Psoas muscle (tissue), 8 donors: ENCODE measurements around the gene DSC1. TPM values are rescaled to one million over a fixed set of nuclear protein-coding genes. Genes with fewer than 3 reads are reported as not detected.

Experiments
- ATAC-seq, 4 donors: fragments of 200-7000 bp; cut with Tn5 transposase; one replicate each; pipeline ENCODE4 v1.9.1; 2020; ENCODE audit warnings: moderate library complexity in 3 of 4, mild to moderate bottlenecking in 2 of 4
- DNase-seq, 2 donors: peaks; one replicate each; pipeline ENCODE4 v3.0.0-alpha.2; 2020
- H3K27ac ChIP-seq: fragments of 200-600 bp; one replicate; pipeline ENCODE4 v1.8.0; 2022
- H3K27me3 ChIP-seq, 3 donors: fragments of 200-600 bp in 1 of 3; one replicate each; pipeline versions ENCODE4 v1.6.1 to v1.8.0; 2013 to 2022; ENCODE audit warnings: low read length in 2 of 3, mild to moderate bottlenecking in 2 of 3, moderate library complexity in 1 of 3; ENCODE audit not compliant: insufficient read depth in 3 of 3
- H3K36me3 ChIP-seq, 2 donors: fragments of 200-600 bp in 1 of 2; one replicate each; pipeline versions ENCODE4 v1.6.1 to v1.8.0; 2013 to 2022; ENCODE audit warnings: low read depth in 1 of 2, mild to moderate bottlenecking in 1 of 2, moderate library complexity in 1 of 2; ENCODE audit not compliant: insufficient read depth in 1 of 2
- H3K4me1 ChIP-seq: fragments of 200-600 bp; one replicate; pipeline ENCODE4 v1.8.0; 2022
- H3K4me3 ChIP-seq: fragments of 200-600 bp; one replicate; pipeline ENCODE4 v1.8.0; 2022; ENCODE audit warnings: mild to moderate bottlenecking
- H3K9me3 ChIP-seq: fragments of 200-600 bp; one replicate; pipeline ENCODE4 v1.8.0; 2022
- WGBS, 3 donors: extraction: QIAGEN DNeasy Blood & Tissue Kit; methylation state at CpG; one replicate each; pipeline versions ENCODE4 v1.1.6 to v1.1.7; 2013; 5-methylcytosine and 5-hydroxymethylcytosine counted together
- intact Hi-C, 2 donors: fragments of 100-400 bp; cut with DNase I; formaldehyde crosslinking; loops; one replicate each; pipeline versions ENCODE4 v1.11.0 to v1.14.2; 2022
- polyA plus RNA-seq, 3 donors: library from polyadenylated mRNA; stranded (reverse); fragments of 200-250 nt; gene quantifications; one replicate each; pipeline ENCODE4 v1.2.3, GENCODE V29; 2013
- total RNA-seq, 4 donors: library from RNA; stranded (reverse); fragmentation: NEBNext Ultra II Directional in 2 of 4; extraction: Animal tissue kit (Norgen Biotek cat#: 25700) in 2 of 4; gene quantifications; one replicate each; pipeline versions ENCODE4 v1.2.1 to v1.2.4, GENCODE V29; 2021 to 2023
- TF ChIP-seq, protein P1 (sequence below): fragments of 200-600 bp; IDR thresholded peaks from one replicate; pipeline ENCODE4 v1.8.0; 2022; ENCODE audit warnings: antibody characterized with exemption
- donor health status: healthy with polysubstance abuse.
- donor health status: DM: no; HTN: no; CAD: no; lungs with moderate emphysema.
- donor health status: Bipolar disorder and iron deficiency.
- donor health status: healthy.
- donor health status: DM: yes; HTN: yes; CAD: no.
- donor health status: DM: no; HTN: no; CAD: no.
- donor health status: DM: no; HTN: no; CAD: no.
- donor health status: DM: yes; HTN: yes; CAD: no.

The DSC1 gene
- total and polyA plus RNA-seq, 7 donors: not detected

DNA sequence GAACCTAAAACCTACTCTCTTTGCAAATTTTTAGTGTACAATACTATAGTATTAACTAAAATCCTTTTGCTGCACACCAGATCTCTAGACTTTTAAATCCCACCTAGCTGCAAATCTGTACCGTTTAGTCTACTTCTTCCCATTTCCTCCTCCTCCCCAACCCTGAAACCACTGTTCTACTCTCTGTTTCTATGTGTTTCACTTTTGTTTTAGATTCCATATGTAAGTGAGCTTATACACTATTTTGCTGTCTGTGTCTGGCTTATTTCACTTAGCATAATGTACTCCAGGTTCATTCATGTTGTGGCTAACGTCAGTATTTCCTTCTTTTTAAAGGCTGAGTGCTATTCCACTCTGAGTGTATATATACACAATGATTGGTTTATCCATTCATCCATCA, 42.1 kb downstream of the DSC1 start:
- Histone ChIP-seq H3K4me3 (no peak overlapping the region), H3K27ac (no peak overlapping the region), H3K27me3 (no peaks in the 10 kb centered on the region), H3K36me3 (no peaks in the 10 kb centered on the region), H3K9me3 (no peaks in the 10 kb centered on the region), H3K4me1 (no peaks in the 10 kb centered on the region)
- TF ChIP-seq, protein P1, sequence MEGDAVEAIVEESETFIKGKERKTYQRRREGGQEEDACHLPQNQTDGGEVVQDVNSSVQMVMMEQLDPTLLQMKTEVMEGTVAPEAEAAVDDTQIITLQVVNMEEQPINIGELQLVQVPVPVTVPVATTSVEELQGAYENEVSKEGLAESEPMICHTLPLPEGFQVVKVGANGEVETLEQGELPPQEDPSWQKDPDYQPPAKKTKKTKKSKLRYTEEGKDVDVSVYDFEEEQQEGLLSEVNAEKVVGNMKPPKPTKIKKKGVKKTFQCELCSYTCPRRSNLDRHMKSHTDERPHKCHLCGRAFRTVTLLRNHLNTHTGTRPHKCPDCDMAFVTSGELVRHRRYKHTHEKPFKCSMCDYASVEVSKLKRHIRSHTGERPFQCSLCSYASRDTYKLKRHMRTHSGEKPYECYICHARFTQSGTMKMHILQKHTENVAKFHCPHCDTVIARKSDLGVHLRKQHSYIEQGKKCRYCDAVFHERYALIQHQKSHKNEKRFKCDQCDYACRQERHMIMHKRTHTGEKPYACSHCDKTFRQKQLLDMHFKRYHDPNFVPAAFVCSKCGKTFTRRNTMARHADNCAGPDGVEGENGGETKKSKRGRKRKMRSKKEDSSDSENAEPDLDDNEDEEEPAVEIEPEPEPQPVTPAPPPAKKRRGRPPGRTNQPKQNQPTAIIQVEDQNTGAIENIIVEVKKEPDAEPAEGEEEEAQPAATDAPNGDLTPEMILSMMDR: no peak
- DNase-seq (no peak), ATAC-seq (no peak)
- 64 to 80% (median 76%) methylated on average over 2 of the region's 2 CpGs for WGBS, 3 donors
- intact Hi-C loops: no loop called here

DNA sequence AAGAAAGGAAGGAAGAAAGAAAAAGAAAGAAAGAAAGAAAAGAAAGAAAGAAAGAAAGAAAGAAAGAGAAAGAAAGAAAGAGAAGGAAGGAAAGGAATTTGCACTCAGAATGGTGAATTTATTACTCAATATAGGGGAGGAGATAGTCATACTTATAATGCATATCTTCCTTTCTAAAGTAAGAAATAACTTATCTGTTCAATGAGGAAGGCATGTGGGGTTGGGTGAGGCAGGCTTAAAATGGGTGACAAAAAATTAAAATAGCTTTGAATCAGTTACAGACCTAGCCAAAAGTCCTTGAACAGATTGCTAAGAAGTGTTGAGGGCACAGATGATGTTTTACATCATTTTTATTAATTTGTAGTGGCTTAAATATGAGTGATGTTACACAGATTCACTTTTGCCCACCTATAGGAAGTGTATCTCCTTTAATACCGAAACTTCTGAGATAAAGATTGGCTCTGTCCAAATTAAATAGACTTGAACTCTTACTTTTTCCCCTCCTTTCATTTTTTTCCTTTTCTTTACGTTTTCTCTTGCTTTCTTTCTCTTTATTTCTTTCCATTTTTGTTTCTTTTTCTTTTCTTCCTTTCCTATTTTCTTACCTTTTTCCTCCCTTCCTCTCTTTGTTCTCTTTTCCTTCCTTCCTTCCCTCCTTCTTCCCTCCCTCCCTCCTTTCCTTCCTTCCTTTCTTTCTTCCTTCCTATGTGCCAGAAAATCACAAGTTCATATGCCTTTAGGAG, 45.6 kb downstream of the DSC1 start:
- Histone ChIP-seq H3K9me3 (no peaks in the 10 kb centered on the region), H3K36me3 (no peaks in the 10 kb centered on the region), H3K4me3 (no peak overlapping the region), H3K27me3 (no peaks in the 10 kb centered on the region), H3K27ac (no peak overlapping the region), H3K4me1 (no peaks in the 10 kb centered on the region)
- intact Hi-C loops: no loop called here
- TF ChIP-seq, protein P1: no peak
- no peak for ATAC-seq
- DNase-seq: no peak
- 68 to 80% (median 74%) methylated on average over 2 of the region's 2 CpGs for WGBS, 3 donors

DNA sequence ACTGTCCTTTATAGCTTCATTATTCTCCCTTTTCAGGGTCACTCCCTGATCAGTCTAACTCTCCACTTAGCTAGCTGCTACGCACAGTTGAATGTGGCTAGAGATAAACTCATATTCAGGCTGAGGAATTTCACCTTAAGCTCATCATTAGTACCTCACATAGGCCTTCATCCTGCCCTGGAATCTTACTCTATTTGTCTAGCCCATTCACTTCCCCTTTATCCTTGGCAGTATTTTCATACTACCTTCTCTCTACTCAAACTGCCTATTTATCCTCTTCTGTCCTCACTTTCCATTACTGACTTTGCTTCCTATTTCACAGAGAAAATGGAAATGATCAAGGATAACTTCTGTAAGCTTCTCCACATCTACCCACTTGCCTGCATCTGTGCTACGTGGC, 49.9 kb downstream of the DSC1 start:
- TF ChIP-seq, protein P1: no peak
- no peak overlapping the region for H3K4me3 ChIP-seq
- 71 to 80% (median 78%) methylated on average over 2 of the region's 2 CpGs for WGBS, 3 donors
- no peak overlapping the region for H3K27ac ChIP-seq
- H3K27me3 ChIP-seq: peaks cover 0 to 3% (median 0%) of the 10 kb centered on the region in 3 donors
- H3K36me3 ChIP-seq: no peaks in the 10 kb centered on the region
- no peak for ATAC-seq
- intact Hi-C loops: no loop called here
- DNase-seq: no peak
- no peaks in the 10 kb centered on the region for H3K9me3 ChIP-seq
- H3K4me1 ChIP-seq: no peaks in the 10 kb centered on the region

DNA sequence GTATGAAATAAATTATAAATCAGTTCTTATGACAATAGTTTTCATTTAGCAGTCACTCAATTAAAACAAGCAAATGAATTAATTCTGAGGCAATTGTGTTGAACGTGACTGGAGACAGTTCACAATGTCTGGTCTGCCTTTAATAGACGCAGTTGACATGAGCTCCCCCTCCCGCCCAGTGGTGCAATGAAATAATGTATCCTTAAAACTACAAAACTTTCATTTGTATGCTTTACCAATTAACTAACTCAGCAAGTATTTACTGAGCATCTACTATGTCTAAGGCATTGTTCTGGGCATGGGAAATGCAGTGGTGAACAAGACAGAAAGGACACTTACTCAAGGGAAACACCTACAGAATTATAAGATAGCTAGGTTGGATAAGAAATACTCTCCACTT, 56.9 kb downstream of the DSC1 start:
- 81 to 84% (median 82%) methylated on average over 3 of the region's 3 CpGs for WGBS, 3 donors
- Histone ChIP-seq H3K36me3 (no peaks in the 10 kb centered on the region), H3K27ac (no peak overlapping the region), H3K9me3 (no peaks in the 10 kb centered on the region), H3K4me3 (no peak overlapping the region), H3K27me3 (peaks cover 0 to 19% (median 7%) of the 10 kb centered on the region in 3 donors), H3K4me1 (no peaks in the 10 kb centered on the region)
- TF ChIP-seq, protein P1: no peak
- ATAC-seq (no peak), DNase-seq (no peak)
- intact Hi-C loops: no loop called here

DNA sequence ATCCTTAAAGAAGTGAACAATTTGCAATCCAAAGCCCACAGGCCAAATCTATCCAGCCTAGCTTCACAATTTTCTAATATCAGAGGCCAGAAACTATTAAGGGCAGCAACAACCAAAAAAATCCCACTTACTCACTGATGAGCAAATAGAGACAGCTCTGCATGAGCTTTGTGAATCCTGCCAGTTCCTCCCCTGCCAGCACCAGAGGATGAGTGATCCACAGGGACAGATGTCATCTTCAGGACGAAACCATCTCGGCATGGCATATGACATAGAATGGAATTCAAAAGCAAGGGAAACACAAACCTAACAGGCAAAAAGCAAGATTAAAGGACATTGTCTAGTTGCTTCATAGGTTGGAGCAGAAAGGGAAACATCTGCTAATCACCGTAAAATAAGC, 58.2 kb downstream of the DSC1 start:
- intact Hi-C loops: no loop called here
- Histone ChIP-seq H3K27me3 (peaks cover 0 to 31% (median 7%) of the 10 kb centered on the region in 3 donors), H3K36me3 (no peaks in the 10 kb centered on the region), H3K9me3 (no peaks in the 10 kb centered on the region), H3K4me3 (no peak overlapping the region), H3K27ac (no peak overlapping the region), H3K4me1 (no peaks in the 10 kb centered on the region)
- TF ChIP-seq, protein P1: no peak
- no peak for DNase-seq
- no peak for ATAC-seq
- WGBS, 3 donors: 29 to 36% (median 34%) methylated on average over 3 of the region's 3 CpGs
